GM12878 (cell line): ENCODE results near the gene CATSPERZ. TPM values are rescaled to one million over a fixed set of nuclear protein-coding genes. Genes with fewer than 3 reads are reported as not detected.
A peak's percentile ranks its signal among the peaks of the same experiment; 100 is the strongest.
"Not testable (repeated sequence)": the region's sequence is repeated elsewhere in the genome, so short reads cannot be mapped to it uniquely, and the experiment has no call there.

Experiments used
- ATAC-seq: fragments of 200-7000 bp; cut with Tn5 transposase; 3 replicates; pipeline ENCODE4 v1.9.1; 2020; ENCODE audit warnings: mild to moderate bottlenecking, moderate library complexity
- BruUV-seq: library from RNA; stranded (reverse); fragments of 400-500 nt; replicated peaks from 2 replicates; lab custom pipeline; 2021; lab: Mats Ljungman, UMichigan
- CTCF ChIA-PET: fragments of 300-600 bp; sonication (Branson Sonifier 250); formaldehyde crosslinking; extraction: SDS; loops from one replicate; lab custom pipeline; 2021; ENCODE audit warnings: inconsistent platforms; lab: Yijun Ruan, JAX
- POLR2A ChIA-PET: fragments of 350-600 bp; formaldehyde crosslinking; extraction: SDS; loops from one replicate; lab custom pipeline; 2021; ENCODE audit warnings: inconsistent platforms; lab: Charles Lee
- RAD21 ChIA-PET: fragments of 300-600 bp; sonication (Branson Sonifier 250); formaldehyde crosslinking; loops from one replicate; lab custom pipeline; 2023; ENCODE audit warnings: antibody characterized with exemption; ENCODE audit not compliant: unreplicated experiment; lab: Charles Lee
- SMC1A ChIA-PET: fragments of 300-600 bp; sonication (Branson Sonifier 250); formaldehyde crosslinking; loops from one replicate; lab custom pipeline; 2023; ENCODE audit not compliant: unreplicated experiment, uncharacterized antibody; lab: Charles Lee
- DNase-seq: peaks from one replicate; pipeline ENCODE4 v3.0.0-alpha.2; 2011; ENCODE audit warnings: low read depth, low spot score
- FAIRE-seq: peaks from 3 replicates; lab custom pipeline; 2011; peaks lifted over from hg19 to GRCh38; lab: Jason Lieb, UNC
- H2AFZ ChIP-seq: 2 replicates; pipeline ENCODE4 v1.6.0; 2011; ENCODE audit warnings: low read depth, low read length, control low read depth; ENCODE audit not compliant: control insufficient read depth
- H3K27ac ChIP-seq: 2 replicates; pipeline ENCODE4 v1.5.1; 2011; ENCODE audit warnings: control low read depth; ENCODE audit not compliant: control insufficient read depth, insufficient read depth
- H3K27me3 ChIP-seq, 2 experiments: replicated peaks in 1 of 2; 2 replicates each; pipeline versions ENCODE4 v1.6.0 to v1.6.1; 2011; ENCODE audit warnings: low read length in 1 of 2; ENCODE audit not compliant: control insufficient read depth in 2 of 2, insufficient read depth in 2 of 2
- H3K36me3 ChIP-seq, 2 experiments: 2 replicates each; pipeline ENCODE4 v1.5.1; 2011; ENCODE audit warnings: low read length in 1 of 2; ENCODE audit not compliant: control insufficient read depth in 2 of 2, insufficient read depth in 2 of 2
- H3K4me1 ChIP-seq: 2 replicates; pipeline ENCODE4 v1.6.1; 2011; ENCODE audit warnings: mild to moderate bottlenecking, low read length, moderate library complexity, mixed read lengths; ENCODE audit not compliant: control insufficient read depth, insufficient read depth
- H3K4me2 ChIP-seq: 2 replicates; pipeline ENCODE4 v1.6.0; 2011; ENCODE audit warnings: control low read depth; ENCODE audit not compliant: control insufficient read depth, insufficient read depth
- H3K4me3 ChIP-seq: fragments of 200-600 bp; sonication (generic); 2 replicates; pipeline ENCODE4 v1.5.1; 2016
- H3K79me2 ChIP-seq: 2 replicates; pipeline ENCODE4 v1.6.0; 2011; ENCODE audit warnings: low read length; ENCODE audit not compliant: control insufficient read depth, insufficient read depth
- H3K9ac ChIP-seq: 2 replicates; pipeline ENCODE4 v1.8.0; 2011; ENCODE audit warnings: low read length, control low read depth, mixed read lengths; ENCODE audit not compliant: control insufficient read depth, insufficient read depth
- H3K9me3 ChIP-seq: replicated peaks from 3 replicates; pipeline ENCODE4 v1.5.1; 2011; ENCODE audit warnings: mild to moderate bottlenecking, low read length; ENCODE audit not compliant: control insufficient read depth, insufficient read depth
- H4K20me1 ChIP-seq: 2 replicates; pipeline ENCODE4 v1.6.0; 2011; ENCODE audit not compliant: control insufficient read depth, insufficient read depth
- CBFB ChIP-seq: IDR thresholded peaks from 2 replicates; pipeline ENCODE4 v1.6.1; 2016; ENCODE audit warnings: antibody characterized with exemption, low read depth
- CHD1 ChIP-seq: IDR thresholded peaks from 2 replicates; pipeline ENCODE4 v1.6.1; 2012; ENCODE audit warnings: low read depth, low read length, improper control_type of control experiment
- CREM ChIP-seq: IDR thresholded peaks from 2 replicates; pipeline ENCODE4 v1.6.1; 2014; ENCODE audit warnings: antibody characterized with exemption, low read depth
- HDAC2 ChIP-seq: fragments of 200-600 bp; sonication (generic); IDR thresholded peaks from 2 replicates; pipeline ENCODE4 v1.6.1; 2017
- NR2F1 ChIP-seq: fragments of 450-650 bp; conservative IDR thresholded peaks from 2 replicates; pipeline ENCODE4 v1.6.1; 2017; ENCODE audit warnings: mild to moderate bottlenecking
- PKNOX1 ChIP-seq: fragments of 450-650 bp; IDR thresholded peaks from 2 replicates; pipeline ENCODE4 v1.6.1; 2016; ENCODE audit warnings: mild to moderate bottlenecking
- RBBP5 ChIP-seq: fragments of 200-600 bp; sonication (generic); conservative IDR thresholded peaks from 2 replicates; pipeline ENCODE4 v1.6.1; 2016
- RCOR1 ChIP-seq: conservative IDR thresholded peaks from 2 replicates; pipeline ENCODE4 v1.6.1; 2012; ENCODE audit warnings: low read depth, low read length, improper control_type of control experiment
- ZNF24 ChIP-seq: fragments of 450-650 bp; IDR thresholded peaks from 2 replicates; pipeline ENCODE4 v1.6.1; 2017; ENCODE audit warnings: antibody characterized with exemption, mild to moderate bottlenecking
- WGBS: methylation state at CpG from one replicate; pipeline ENCODE4 v1.1.6; 2016; ENCODE audit warnings: low lambda C conversion rate; ENCODE audit not compliant: insufficient replicate concordance, insufficient coverage; ENCODE audit errors: missing lambda C conversion rate; 5-methylcytosine and 5-hydroxymethylcytosine counted together
- in situ Hi-C: fragments of 300-500 bp; cut with MboI; formaldehyde crosslinking; loops from 9 replicates; pipeline ENCODE4 v1.14.3; 2018; ENCODE audit warnings: mixed read lengths
- intact Hi-C: fragments of 100-400 bp; cut with micrococcal nuclease; formaldehyde crosslinking; loops from one replicate; pipeline ENCODE4 v1.14.2; 2022; ENCODE audit not compliant: unreplicated experiment
- polyA plus RNA-seq, 11 experiments: library from polyadenylated mRNA; depleted of rRNA in 4 of 11; unstranded in 6 of 11; stranded (reverse) in 5 of 11; fragments of >200 nt; fragmentation: Nextera tagmentation in 4 of 11; fragmentation: Illumina TruSeq in 1 of 11; extraction: Ambion mirVana in 4 of 11; extraction: Trizol in 1 of 11; gene quantifications; 1 replicate in 1 of 11; 2 replicates in 10 of 11; pipeline versions ENCODE4 v1.2.1 to v1.2.3, GENCODE V29; 2011 to 2016; ENCODE audit warnings: inconsistent platforms in 2 of 11, missing spikeins in 2 of 11, low read depth in 1 of 11
- total RNA-seq, 4 experiments: library from RNA; depleted of rRNA in 3 of 4; stranded (reverse); fragments of >200 nt in 3 of 4; fragmentation: Illumina TruSeq in 1 of 4; extraction: Trizol in 1 of 4; gene quantifications; 2 replicates each; pipeline versions ENCODE4 v1.2.1 to v1.2.3, GENCODE V29; 2013 to 2021
- TF ChIP-seq, protein P1 (sequence below), 3 experiments: IDR thresholded peaks in 2 of 3; conservative IDR thresholded peaks in 1 of 3; 2 replicates each; pipeline ENCODE4 v1.5.1; 2011; ENCODE audit warnings: low read depth in 3 of 3, low read length in 3 of 3, mild to moderate bottlenecking in 3 of 3, control low read depth in 2 of 3, moderate library complexity in 2 of 3, inconsistent platforms in 1 of 3, mixed read lengths in 1 of 3; ENCODE audit not compliant: control insufficient read depth in 2 of 3, insufficient read depth in 1 of 3; ENCODE audit errors: extremely low read depth in 1 of 3

Gene CATSPERZ
- total and polyA plus RNA-seq, 10 of the 15 experiments (the other 5 are each of a cell fraction or from before 2014, with no cell fraction given): 0.12 to 0.31 TPM; not detected in 8

DNA sequence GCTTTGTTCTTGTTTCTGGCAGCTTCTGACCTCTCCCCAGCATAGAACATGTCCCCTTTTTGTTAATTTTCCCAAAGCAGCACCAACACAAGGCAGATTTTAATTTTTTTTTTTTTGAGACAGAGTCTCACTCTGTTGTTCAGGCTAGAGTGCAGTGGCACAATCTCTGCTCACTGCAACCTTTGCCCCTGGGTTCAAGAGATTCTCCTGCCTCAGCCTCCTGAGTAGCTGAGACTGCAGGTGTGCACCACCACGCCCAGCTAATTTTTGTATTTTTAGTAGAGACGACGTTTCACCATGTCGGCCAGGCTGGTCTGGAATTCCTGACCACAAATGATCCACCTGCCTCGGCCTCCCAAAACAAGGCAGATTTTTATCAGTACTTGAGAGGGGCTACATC, 7.6 kb downstream of the CATSPERZ start:
- Histone ChIP-seq H3K4me2 (peak overlapping the region; percentile 99; the same call in 1 of the 2 replicates), H3K4me1 (peaks cover 17% of the 10 kb centered on the region), H3K79me2 (peaks cover 26% of the 10 kb centered on the region)
- H3K27me3 ChIP-seq, FAIRE-seq, H4K20me1 ChIP-seq, H3K36me3 ChIP-seq, H3K4me3 ChIP-seq, H3K27ac ChIP-seq, H2AFZ ChIP-seq, DNase-seq, in situ Hi-C loops, H3K9ac ChIP-seq, ATAC-seq, BruUV-seq, H3K9me3 ChIP-seq, intact Hi-C loops: not testable (repeated sequence)
- ChIA-PET RAD21 (interaction anchor here (1.8 to 4.9 kb wide), 2 partner anchors 10 kb away, joined by 8 to 30 read pairs; partner anchors contain the start of genes PRDX5 and TRMT112), POLR2A (interaction anchor here (0.7 to 1.9 kb wide), 2 partner anchors 10 to 35 kb away, joined by 3 to 4 read pairs; partner anchors contain the start of genes PRDX5 and TRMT112), SMC1A (interaction anchor here (2.6 kb wide), 1 partner anchor 24 kb away, joined by 7 read pairs; no protein-coding TSS in a partner anchor), CTCF (interaction anchor here (1.7 to 2.2 kb wide), 2 partner anchors 10 to 48 kb away, joined by 7 to 13 read pairs; partner anchors contain the start of genes PRDX5 and TRMT112)
- WGBS: 85% methylated on average over 5 of the region's 5 CpGs

DNA sequence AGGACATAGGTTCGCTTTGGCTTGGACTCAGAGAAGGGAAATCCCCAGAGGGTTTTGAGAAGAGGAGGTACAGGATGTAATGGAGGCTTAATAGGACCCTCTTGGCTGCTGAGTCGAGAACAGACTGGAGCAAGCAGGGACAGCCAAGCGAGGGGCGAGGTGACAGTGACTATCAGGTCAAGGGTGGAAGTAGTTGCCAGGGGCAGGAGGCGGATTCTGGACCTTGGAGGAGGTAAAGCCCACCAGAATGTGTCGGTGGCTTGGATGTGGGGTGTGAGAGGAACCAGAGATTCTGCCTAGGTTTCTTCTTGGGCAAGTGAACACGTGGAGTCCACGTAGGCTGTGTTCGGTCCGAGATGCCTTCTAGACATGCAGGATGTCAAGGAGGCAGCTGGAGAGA, 12.8 kb downstream of the CATSPERZ start:
- Histone ChIP-seq H3K9me3 (no peaks in the 10 kb centered on the region), H3K27ac (no peak overlapping the region), H3K4me1 (peaks cover 5% of the 10 kb centered on the region), H3K9ac (no peak overlapping the region), H2AFZ (no peak overlapping the region), H3K4me3 (no peak overlapping the region), H3K36me3 (peaks cover 0 to 8% of the 10 kb centered on the region in 2 experiments; a peak in 3 of 4 replicates), H3K79me2 (peaks cover 14% of the 10 kb centered on the region), H3K4me2 (no peak overlapping the region)
- no peak for DNase-seq
- intact Hi-C loops (no loop called here), in situ Hi-C loops (no loop called here)
- RAD21 ChIA-PET: no interaction called here
- SMC1A ChIA-PET: no interaction called here
- POLR2A ChIA-PET: interaction anchor here (1.1 to 1.9 kb wide), 2 partner anchors 42 to 47 kb away, joined by 3 to 7 read pairs; no protein-coding TSS in a partner anchor
- no TSS peak for BruUV-seq
- CTCF ChIA-PET: interaction anchor here (1.8 kb wide), 1 partner anchor 19 kb away, joined by 5 read pairs; no protein-coding TSS in a partner anchor
- WGBS: 88% methylated on average over 10 of the region's 10 CpGs
- FAIRE-seq: no peak
- no peak for TF ChIP-seq CBFB
- TF ChIP-seq, protein P1, sequence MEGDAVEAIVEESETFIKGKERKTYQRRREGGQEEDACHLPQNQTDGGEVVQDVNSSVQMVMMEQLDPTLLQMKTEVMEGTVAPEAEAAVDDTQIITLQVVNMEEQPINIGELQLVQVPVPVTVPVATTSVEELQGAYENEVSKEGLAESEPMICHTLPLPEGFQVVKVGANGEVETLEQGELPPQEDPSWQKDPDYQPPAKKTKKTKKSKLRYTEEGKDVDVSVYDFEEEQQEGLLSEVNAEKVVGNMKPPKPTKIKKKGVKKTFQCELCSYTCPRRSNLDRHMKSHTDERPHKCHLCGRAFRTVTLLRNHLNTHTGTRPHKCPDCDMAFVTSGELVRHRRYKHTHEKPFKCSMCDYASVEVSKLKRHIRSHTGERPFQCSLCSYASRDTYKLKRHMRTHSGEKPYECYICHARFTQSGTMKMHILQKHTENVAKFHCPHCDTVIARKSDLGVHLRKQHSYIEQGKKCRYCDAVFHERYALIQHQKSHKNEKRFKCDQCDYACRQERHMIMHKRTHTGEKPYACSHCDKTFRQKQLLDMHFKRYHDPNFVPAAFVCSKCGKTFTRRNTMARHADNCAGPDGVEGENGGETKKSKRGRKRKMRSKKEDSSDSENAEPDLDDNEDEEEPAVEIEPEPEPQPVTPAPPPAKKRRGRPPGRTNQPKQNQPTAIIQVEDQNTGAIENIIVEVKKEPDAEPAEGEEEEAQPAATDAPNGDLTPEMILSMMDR (IDR thresholded peaks at IDR 0.05 in 2 of 3, conservative IDR thresholded peaks at IDR 0.05 in 1 of 3; ENCODE audit: control insufficient read depth in 2 of 3, extremely low read depth in 1 of 3, insufficient read depth in 1 of 3, low read depth in 3 of 3, low read length in 3 of 3): no peak
- TF ChIP-seq HDAC2: no peak
- no peak for TF ChIP-seq CHD1
- TF ChIP-seq RCOR1: no peak
- no peak for TF ChIP-seq ZNF24
- TF ChIP-seq RBBP5: no peak
- TF ChIP-seq NR2F1: no peak
- TF ChIP-seq CREM: no peak
- no peak for TF ChIP-seq PKNOX1
- TF ChIP-seq, all 136 proteins: peak for 0
- no peak for ATAC-seq
- Histone ChIP-seq H4K20me1 (no peaks in the 10 kb centered on the region), H3K27me3 (no peaks in the 10 kb centered on the region)
